Erythroblast (primary cell): Measurements from ENCODE around the gene IL4R.

Experiments
- GATA1 ChIP-seq: IDR thresholded peaks from 2 replicates; pipeline ENCODE4 v1.6.1; 2011; ENCODE audit warnings: low read depth, mild to moderate bottlenecking, control low read depth, low read length, moderate library complexity
- POLR2A ChIP-seq: IDR thresholded peaks from 2 replicates; pipeline ENCODE4 v1.6.1; 2011; ENCODE audit warnings: mild to moderate bottlenecking, low read length

- TF ChIP-seq POLR2A (peak; percentile 10), GATA1 (no peak)
These were observed 51.6 kb downstream of the IL4R start for GRCh38 chr16:27365142-27366089.
